ENCODE data around the gene GATA2. TPM values are rescaled to one million over a fixed set of nuclear protein-coding genes. Genes with fewer than 3 reads are reported as not detected.
A peak's percentile ranks its signal among the peaks of the same experiment; 100 is the strongest.

Gene GATA2
- 68.3 TPM for total RNA-seq
- long read RNA-seq, transcript GATA2-201 (6 exons, 3,367 nt) = major isoform, 37 of 202 reads
- long read RNA-seq, partial matches to known transcripts = 158 of 202 reads
- long read RNA-seq, other reads (novel, unspliced or antisense) = 5 of 202 reads

- H3K9me3 ChIP-seq = no peaks in the 10 kb centered on the region
- no peaks in the 10 kb centered on the region for H3K36me3 ChIP-seq
- H3K4me3 ChIP-seq = peak within 1 kb of the TSS; percentile 65
- peaks cover 94% of the 10 kb centered on the region for H3K27me3 ChIP-seq (ENCODE audit: low read depth)
- ATAC-seq (no peak), DNase-seq (no peak)
- peaks cover 57% of the 10 kb centered on the region for H3K4me1 ChIP-seq
- H3K27ac ChIP-seq = peak within 1 kb of the TSS; percentile 89
- intact Hi-C loops (cut with DNase I) = no loop called here
- TF ChIP-seq, protein P1, sequence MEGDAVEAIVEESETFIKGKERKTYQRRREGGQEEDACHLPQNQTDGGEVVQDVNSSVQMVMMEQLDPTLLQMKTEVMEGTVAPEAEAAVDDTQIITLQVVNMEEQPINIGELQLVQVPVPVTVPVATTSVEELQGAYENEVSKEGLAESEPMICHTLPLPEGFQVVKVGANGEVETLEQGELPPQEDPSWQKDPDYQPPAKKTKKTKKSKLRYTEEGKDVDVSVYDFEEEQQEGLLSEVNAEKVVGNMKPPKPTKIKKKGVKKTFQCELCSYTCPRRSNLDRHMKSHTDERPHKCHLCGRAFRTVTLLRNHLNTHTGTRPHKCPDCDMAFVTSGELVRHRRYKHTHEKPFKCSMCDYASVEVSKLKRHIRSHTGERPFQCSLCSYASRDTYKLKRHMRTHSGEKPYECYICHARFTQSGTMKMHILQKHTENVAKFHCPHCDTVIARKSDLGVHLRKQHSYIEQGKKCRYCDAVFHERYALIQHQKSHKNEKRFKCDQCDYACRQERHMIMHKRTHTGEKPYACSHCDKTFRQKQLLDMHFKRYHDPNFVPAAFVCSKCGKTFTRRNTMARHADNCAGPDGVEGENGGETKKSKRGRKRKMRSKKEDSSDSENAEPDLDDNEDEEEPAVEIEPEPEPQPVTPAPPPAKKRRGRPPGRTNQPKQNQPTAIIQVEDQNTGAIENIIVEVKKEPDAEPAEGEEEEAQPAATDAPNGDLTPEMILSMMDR (IDR thresholded peaks at IDR 0.05) = no peak
These were observed at the start of gene GATA2 for GRCh38 chr3:128492671-128493569. Gene GATA2 (minus strand): TSS chr3:128493201. CDS start chr3:128487031, 6,170 bp downstream.

- ATAC-seq = no peak
- no peak for DNase-seq
- Histone ChIP-seq H3K4me1 (no peaks in the 10 kb centered on the region), H3K4me3 (no peak overlapping the region), H3K9me3 (no peaks in the 10 kb centered on the region), H3K27me3 (ENCODE audit: low read depth) (peaks cover 4% of the 10 kb centered on the region), H3K36me3 (no peaks in the 10 kb centered on the region), H3K27ac (no peak overlapping the region)
- TF ChIP-seq, protein P1 (IDR thresholded peaks at IDR 0.05) = no peak
- intact Hi-C loops (cut with DNase I) = no loop called here
These were observed 48.2 kb upstream of the GATA2 start for GRCh38 chr3:128541246-128541645.

- intact Hi-C loops (cut with DNase I) = no loop called here
- Histone ChIP-seq H3K27ac (no peak overlapping the region), H3K9me3 (no peaks in the 10 kb centered on the region), H3K36me3 (no peaks in the 10 kb centered on the region), H3K4me3 (no peak overlapping the region), H3K27me3 (ENCODE audit: low read depth) (peaks cover 4% of the 10 kb centered on the region), H3K4me1 (no peaks in the 10 kb centered on the region)
- DNase-seq = no peak
- TF ChIP-seq, protein P1 (IDR thresholded peaks at IDR 0.05) = no peak
- no peak for ATAC-seq
These were observed 46.4 kb upstream of the GATA2 start for GRCh38 chr3:128539376-128539775.

GRCh38 chr3:128537091-128537703 is 44.2 kb upstream of the GATA2 start:
- Histone ChIP-seq H3K27ac (no peak overlapping the region), H3K9me3 (no peaks in the 10 kb centered on the region), H3K4me3 (no peak overlapping the region), H3K4me1 (no peaks in the 10 kb centered on the region), H3K27me3 (ENCODE audit: low read depth) (peaks cover 3% of the 10 kb centered on the region), H3K36me3 (no peaks in the 10 kb centered on the region)
- ATAC-seq (no peak), DNase-seq (no peak)
- TF ChIP-seq, protein P1 (IDR thresholded peaks at IDR 0.05) = no peak
- intact Hi-C loops (cut with DNase I) = no loop called here

DNA sequence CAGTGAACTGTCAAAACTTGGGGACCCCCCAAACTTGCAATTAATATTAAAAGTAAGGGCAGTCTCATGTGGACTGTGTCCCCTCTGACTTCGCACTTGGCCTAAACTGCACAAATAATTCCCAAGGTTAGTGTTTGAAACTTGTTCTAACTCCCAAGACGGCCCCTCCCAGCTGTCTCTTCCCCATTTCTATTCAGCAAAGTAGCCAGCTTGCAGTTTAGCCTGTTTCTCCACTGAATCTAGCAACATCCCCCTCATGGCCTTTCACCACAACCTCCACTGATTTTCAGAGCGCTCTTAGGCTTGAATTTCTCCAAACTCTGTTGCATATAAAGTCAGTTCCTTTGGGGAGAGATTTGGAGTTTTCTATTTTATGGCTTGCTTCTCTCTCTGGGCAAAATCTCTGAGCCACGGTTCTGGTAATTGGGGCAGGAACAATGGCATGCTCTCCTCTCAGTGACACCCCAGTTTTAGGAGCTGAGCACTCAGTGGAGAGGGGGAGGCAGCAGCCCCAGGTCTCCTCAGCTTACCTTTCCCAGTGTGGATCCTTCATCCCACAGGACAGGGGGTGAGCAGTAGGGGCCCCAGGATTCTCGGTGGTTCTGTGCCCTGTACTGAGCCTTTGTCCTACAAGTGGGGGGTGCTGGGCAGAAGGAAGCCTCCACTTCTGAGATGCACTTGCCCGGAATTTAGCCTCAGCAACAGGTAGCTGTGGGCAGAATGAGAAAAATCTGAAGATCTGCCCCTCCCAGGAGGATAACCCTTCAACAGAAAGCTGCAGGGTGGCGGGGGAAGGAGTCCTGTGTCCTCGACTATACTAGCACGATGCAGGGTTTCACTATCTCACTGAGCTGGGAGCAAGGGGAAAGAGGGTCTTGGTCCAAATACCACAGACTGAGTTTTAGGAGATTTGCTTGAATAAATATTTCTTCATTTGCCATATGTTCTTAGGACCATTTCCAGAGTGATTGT is 39.3 kb upstream of the GATA2 start:
- no peak overlapping the region for H3K27ac ChIP-seq
- H3K4me3 ChIP-seq = no peak overlapping the region
- intact Hi-C loops (cut with DNase I) = no loop called here
- peaks cover 3% of the 10 kb centered on the region for H3K27me3 ChIP-seq (ENCODE audit: low read depth)
- no peaks in the 10 kb centered on the region for H3K36me3 ChIP-seq
- no peaks in the 10 kb centered on the region for H3K9me3 ChIP-seq
- no peak for ATAC-seq
- TF ChIP-seq, protein P1 (IDR thresholded peaks at IDR 0.05) = no peak
- DNase-seq = no peak
- no peaks in the 10 kb centered on the region for H3K4me1 ChIP-seq
